ENCODE results near the gene PHC2. TPM values are rescaled to one million over a fixed set of nuclear protein-coding genes. Genes with fewer than 3 reads are reported as not detected.

Gene PHC2
- total and polyA plus RNA-seq, 2 of the 13 experiments (the other 11 are each of a cell fraction or from before 2014, with no cell fraction given): 52.5 to 84.9 TPM

- WGBS (ENCODE audit: low lambda C conversion rate): 97% methylated on average over 8 of the region's 8 CpGs
- H3K4me1 ChIP-seq (ENCODE audit: insufficient read depth, low read length): no peaks in the 10 kb centered on the region; the same call in 1 of the 2 replicates
- H3K27ac ChIP-seq (ENCODE audit: extremely low read length, insufficient read depth, low read length): no peak overlapping the region
- intact Hi-C loops (cut with micrococcal nuclease; ENCODE audit: unreplicated experiment) (no loop called here), in situ Hi-C loops (cut with HindIII; ENCODE audit: extremely low pct_ligation_motif_present, low pct_unique_long_range_greater_than_20kb) (no loop called here)
- POLR2A ChIA-PET: no interaction called here
- CTCF ChIA-PET (ENCODE audit: low intra/inter-chr PET ratio, low total read pairs): no interaction called here
- H3K9me3 ChIP-seq (ENCODE audit: low read length): no peaks in the 10 kb centered on the region
- DNase-seq (ENCODE audit: low spot score): no peak
- no peak for FAIRE-seq
- no peaks in the 10 kb centered on the region for H4K20me1 ChIP-seq (ENCODE audit: insufficient read depth, low read length)
- no peak for ATAC-seq
- no peaks in the 10 kb centered on the region for H3K27me3 ChIP-seq (ENCODE audit: control insufficient read depth in 1 of 2, insufficient read depth in 2 of 2, low read length in 2 of 2)
- no peak overlapping the region for H2AFZ ChIP-seq (ENCODE audit: low read length)
- H3K79me2 ChIP-seq (ENCODE audit: insufficient read depth, low read length): no peaks in the 10 kb centered on the region
- H3K4me3 ChIP-seq (replicated peaks in 1 of 3; ENCODE audit: insufficient read depth in 1 of 3, low read depth in 2 of 3, low read length in 3 of 3): no peak overlapping the region
- H3K9ac ChIP-seq (ENCODE audit: insufficient read depth, low read depth, low read length): no peak overlapping the region
- H3K4me2 ChIP-seq (ENCODE audit: low read depth, low read length): no peak overlapping the region
- BruUV-seq (replicated peaks): no TSS peak
- H3K36me3 ChIP-seq (replicated peaks in 1 of 2; ENCODE audit: control insufficient read depth in 1 of 2, insufficient read depth in 2 of 2, low read length in 2 of 2): peaks cover 9 to 33% of the 10 kb centered on the region in 2 experiments
- TF ChIP-seq CREB3 (CRISPR knock-in tag; IDR thresholded peaks at IDR 0.05) (no peak), NFYB (CRISPR knock-in tag; IDR thresholded peaks at IDR 0.05) (no peak), PCBP1 (IDR thresholded peaks at IDR 0.05; ENCODE audit: borderline replicate concordance, low read depth, low read length) (no peak), ZNF607 (CRISPR knock-in tag; IDR thresholded peaks at IDR 0.05; ENCODE audit: borderline replicate concordance) (no peak), TCF7L2 (IDR thresholded peaks at IDR 0.05; ENCODE audit: low read depth, low read length) (no peak), U2AF2 (IDR thresholded peaks at IDR 0.05; ENCODE audit: low read depth, low read length) (no peak), KIAA2018 (CRISPR knock-in tag; IDR thresholded peaks at IDR 0.05; ENCODE audit: borderline replicate concordance) (no peak), ZFP91 (CRISPR knock-in tag; IDR thresholded peaks at IDR 0.05; ENCODE audit: borderline replicate concordance) (no peak), ZNF12 (CRISPR knock-in tag; IDR thresholded peaks at IDR 0.05) (no peak), EP300 (IDR thresholded peaks at IDR 0.05; ENCODE audit: low read depth in 2 of 2, low read length in 2 of 2) (no peak), EP300 (CRISPR knock-in tag; IDR thresholded peaks at IDR 0.05; ENCODE audit: borderline replicate concordance) (no peak), ZBTB14 (CRISPR knock-in tag; IDR thresholded peaks at IDR 0.05) (no peak)
Measured at GRCh38 chr1:33286451-33287185, 144.3 kb downstream of the PHC2 start.

Measured in HepG2 (cell line).